Stimulated activated CD8-positive, alpha-beta memory T cell treated with anti-CD3 and anti-CD28 coated beads, Interleukin-2, amount 100 ng/mL, for 1 hour (primary cell): ENCODE data around the gene ARFGAP2.

Experiments used
- DNase-seq, 2 donors: peaks; one replicate each; pipeline ENCODE4 v3.0.0-alpha.2; 2020; ENCODE audit warnings: low read depth in 2 of 2

Gene ARFGAP2

GRCh38 chr11:47187723-47188122 is 11.0 kb upstream of the ARFGAP2 start:
- no peak for DNase-seq

- no peak for DNase-seq
Measured at GRCh38 chr11:47186700-47187695, 10.3 kb upstream of the ARFGAP2 start.

- DNase-seq: no peak
Measured at GRCh38 chr11:47186076-47186699, 9.5 kb upstream of the ARFGAP2 start, which contains the start of gene PACSIN3. Gene PACSIN3 (minus strand): TSS chr11:47186434. CDS start chr11:47182727, 3,707 bp downstream.

- DNase-seq: no peak
Measured at GRCh38 chr11:47185305-47186075, 8.8 kb upstream of the ARFGAP2 start.

GRCh38 chr11:47184711-47185304 is 8.1 kb upstream of the ARFGAP2 start:
- DNase-seq: no peak

- no peak for DNase-seq
Measured at GRCh38 chr11:47183969-47184368, 7.3 kb upstream of the ARFGAP2 start.

GRCh38 chr11:47183031-47183856 is 6.6 kb upstream of the ARFGAP2 start:
- no peak for DNase-seq

- DNase-seq: no peak
Measured at GRCh38 chr11:47182380-47182779, 5.7 kb upstream of the ARFGAP2 start.

GRCh38 chr11:47181271-47181670 is 4.6 kb upstream of the ARFGAP2 start:
- no peak for DNase-seq

- DNase-seq: no peak
Measured at GRCh38 chr11:47180006-47180787, 3.5 kb upstream of the ARFGAP2 start.

- no peak for DNase-seq
Measured at GRCh38 chr11:47179655-47179991, 2.9 kb upstream of the ARFGAP2 start.

GRCh38 chr11:47178737-47179654 is 2.3 kb upstream of the ARFGAP2 start:
- no peak for DNase-seq

- no peak for DNase-seq
Measured at GRCh38 chr11:47178316-47178715, 1.6 kb upstream of the ARFGAP2 start.

GRCh38 chr11:47177846-47178245 is 1.2 kb upstream of the ARFGAP2 start:
- DNase-seq: no peak

GRCh38 chr11:47177229-47177845 is 658 bp upstream of the ARFGAP2 start:
- DNase-seq: peak; percentile 38 to 48

- no peak for DNase-seq
Measured at GRCh38 chr11:47175746-47176327, 842 bp downstream of the ARFGAP2 start.

- DNase-seq: no peak
Measured at GRCh38 chr11:47172740-47173336, 3.8 kb downstream of the ARFGAP2 start.

- no peak for DNase-seq
Measured at GRCh38 chr11:47171856-47172255, 4.8 kb downstream of the ARFGAP2 start.
